GM15510 (cell line): ENCODE data around the gene LLPH.

ENCODE experiments used
- POLR2A ChIP-seq: IDR thresholded peaks from 3 replicates; pipeline ENCODE4 v1.6.1; 2011; ENCODE audit warnings: borderline replicate concordance; ENCODE audit not compliant: insufficient read length; ENCODE audit errors: extremely low read depth

Gene LLPH

DNA sequence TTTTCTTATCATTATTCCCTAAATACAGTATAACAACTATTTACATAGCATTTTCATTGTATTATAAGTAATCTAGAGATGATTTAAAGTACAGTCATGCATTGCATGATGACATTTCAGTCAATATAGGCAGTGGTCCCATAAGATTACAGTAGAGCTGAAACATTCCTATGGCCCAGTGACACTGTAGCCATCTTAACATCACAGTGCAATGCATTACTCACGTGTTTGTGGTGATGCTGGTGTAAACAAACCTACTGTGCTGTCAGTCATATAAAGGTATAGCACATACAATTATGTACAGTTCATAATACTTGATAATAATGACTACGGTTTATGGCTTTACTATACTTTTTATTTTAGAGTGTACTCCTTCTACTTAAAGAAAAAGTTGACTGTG, 13.3 kb downstream of the LLPH start:
- no peak for TF ChIP-seq POLR2A

DNA sequence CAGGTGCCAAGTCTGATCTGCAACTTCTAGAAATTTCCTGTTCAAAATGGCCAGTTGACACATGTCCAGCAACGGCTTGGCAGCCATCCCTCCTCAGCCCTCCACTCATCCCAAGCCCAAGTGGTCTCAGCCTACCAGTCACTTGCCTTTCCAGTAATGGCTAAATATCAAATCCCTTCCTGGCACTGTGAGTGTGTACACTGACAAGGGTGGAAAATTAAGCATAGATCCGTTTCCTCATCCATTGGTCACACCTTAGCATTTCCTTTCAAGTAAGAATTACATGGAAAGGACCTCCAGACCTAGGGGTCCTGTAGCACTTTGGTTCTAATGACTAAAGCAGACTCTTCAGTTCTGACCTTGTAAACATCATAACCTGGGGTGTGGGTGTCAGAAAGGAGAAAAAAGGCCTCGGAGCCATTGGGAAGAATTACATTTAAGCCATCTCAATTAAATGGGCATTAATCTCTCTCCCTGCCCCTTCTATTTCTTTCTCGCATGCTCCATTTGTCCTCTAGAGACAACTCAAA, 15.4 kb downstream of the LLPH start:
- no peak for TF ChIP-seq POLR2A

DNA sequence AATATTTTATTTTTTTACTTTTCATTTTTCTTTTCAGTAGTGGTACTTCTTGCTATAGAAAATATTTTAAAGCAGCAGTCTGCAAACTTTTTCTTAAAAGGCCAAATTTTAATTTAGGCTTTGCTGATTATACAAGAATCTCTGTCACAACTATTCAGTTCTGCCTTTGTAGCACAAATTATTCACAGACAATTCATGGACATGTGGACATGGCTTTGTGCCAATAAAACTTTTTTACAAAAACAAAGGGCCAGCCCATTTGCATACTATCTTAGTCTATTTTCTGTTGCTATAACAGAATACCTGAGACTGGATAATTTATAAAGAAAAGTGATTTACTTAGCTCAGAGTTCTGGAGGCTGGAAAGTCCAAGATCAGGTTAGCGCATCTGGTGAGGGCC, 17.1 kb downstream of the LLPH start:
- no peak for TF ChIP-seq POLR2A

DNA sequence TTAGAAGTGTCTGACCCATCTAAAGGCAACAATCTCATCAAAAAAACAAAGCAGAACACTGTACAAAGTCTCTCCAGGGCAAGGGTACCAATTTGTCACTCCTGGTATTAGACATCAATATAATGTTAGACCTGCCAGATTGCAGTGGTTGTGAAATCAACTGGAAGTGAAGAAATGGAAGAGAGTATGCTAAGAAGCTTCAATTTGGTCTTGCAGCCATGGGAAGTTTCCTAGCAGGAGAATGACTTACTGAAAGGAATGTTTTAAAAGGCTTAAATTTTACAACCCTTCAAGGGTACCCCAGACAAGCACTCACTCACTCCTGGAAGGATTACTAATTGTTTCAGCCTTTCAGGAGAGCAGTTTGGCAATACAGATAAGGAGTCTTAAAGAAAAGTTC, 18.9 kb downstream of the LLPH start:
- no peak for TF ChIP-seq POLR2A

DNA sequence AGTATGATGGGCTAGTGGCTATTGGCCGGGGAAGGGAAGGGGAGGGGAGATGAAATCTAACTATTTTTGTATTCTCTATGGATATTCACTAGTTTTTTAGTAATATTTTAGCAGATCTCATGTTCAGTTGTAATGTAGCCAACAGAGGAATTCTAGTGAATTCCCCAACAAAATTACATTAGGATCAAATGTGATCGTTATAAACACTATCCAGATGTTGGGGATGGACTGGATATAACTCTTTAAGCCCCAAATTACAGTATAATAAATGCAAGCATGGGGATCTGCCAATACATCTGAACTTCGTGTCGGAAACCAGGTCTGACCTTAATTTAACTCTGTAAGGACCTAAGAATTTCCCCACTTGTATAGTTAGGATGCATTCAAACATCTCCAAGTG, 21.5 kb downstream of the LLPH start:
- TF ChIP-seq POLR2A: no peak

DNA sequence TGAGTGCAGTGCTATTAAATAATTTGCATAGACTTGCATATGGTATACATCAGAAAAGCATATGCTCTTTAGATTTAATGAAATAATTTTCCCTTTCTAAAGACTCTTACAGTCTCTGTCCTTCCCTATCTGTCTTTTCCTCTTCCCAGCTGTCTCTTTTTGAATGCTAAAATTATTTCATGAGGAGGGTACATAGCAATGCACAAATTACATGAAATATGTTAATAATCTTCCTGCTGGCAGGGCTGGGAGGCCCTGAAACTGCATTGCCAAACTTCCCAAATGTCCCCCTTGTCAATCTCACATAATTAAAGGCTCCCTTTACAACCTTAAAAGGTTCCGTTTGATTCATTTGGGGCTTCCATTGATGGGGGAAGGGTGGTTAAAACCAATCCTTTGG, 22.2 kb downstream of the LLPH start:
- TF ChIP-seq POLR2A: no peak

DNA sequence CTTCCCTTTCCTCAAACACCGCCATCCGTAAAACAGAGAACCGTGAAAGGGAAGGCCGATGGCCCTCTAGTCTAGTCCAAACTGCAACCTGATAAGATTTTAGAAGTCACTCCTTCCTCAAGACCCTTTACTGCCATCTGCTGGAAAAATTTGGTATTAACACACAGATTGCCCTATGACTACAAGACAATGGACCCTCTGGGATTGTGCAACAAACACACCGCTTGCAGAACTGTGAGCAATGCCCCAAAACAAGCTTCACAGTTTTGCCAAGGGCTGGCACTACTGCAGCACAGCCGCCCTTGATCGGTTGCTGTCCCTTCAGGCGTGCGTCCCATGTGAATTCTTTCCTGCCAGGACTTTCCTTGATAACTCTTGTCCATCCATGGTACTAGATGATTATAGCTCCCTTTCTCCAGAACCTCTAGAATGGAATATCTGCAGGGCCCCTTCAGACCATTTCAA, 23.1 kb downstream of the LLPH start:
- no peak for TF ChIP-seq POLR2A

DNA sequence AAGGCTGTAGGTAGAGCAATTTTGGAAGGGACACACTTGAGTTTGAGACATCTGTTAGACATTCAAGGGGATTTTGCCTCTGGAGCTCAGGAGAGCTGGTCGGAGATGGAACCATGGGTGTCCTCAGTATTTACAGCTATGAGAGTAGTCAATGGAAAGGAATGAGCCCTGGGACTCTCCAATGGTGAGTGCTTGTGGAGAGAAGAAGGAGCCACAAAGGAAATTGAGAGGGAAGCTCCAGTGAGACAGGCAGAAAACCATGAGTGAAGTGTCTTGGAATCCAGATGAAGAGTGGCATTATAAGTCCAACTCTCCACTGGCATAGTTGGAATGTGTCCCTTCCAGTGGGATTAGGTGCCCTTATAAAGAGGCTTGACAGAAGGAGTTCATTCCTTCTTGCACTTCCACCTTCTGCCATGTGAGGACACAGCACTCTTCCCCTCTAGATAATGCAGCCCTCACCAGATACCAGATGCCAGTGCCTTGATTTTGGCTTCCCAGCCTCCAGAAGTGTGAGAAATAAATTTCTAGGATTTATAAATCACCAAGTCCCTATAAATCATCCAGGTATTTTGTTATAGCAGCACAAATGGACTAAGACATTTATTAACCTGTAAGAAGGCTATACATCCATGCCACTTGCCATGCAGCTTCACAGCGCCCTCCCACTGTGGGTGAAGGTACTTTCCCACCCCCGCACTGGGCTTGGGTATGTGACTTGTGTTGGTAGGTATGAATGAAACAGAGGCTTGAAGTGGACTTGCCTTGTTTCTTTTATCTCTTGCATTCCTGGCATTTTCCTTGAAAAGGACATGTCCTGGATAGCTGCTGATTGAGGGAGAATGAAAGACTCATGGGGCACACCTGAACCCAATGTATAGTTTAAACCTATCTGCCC, 27.3 kb downstream of the LLPH start:
- TF ChIP-seq POLR2A: no peak

DNA sequence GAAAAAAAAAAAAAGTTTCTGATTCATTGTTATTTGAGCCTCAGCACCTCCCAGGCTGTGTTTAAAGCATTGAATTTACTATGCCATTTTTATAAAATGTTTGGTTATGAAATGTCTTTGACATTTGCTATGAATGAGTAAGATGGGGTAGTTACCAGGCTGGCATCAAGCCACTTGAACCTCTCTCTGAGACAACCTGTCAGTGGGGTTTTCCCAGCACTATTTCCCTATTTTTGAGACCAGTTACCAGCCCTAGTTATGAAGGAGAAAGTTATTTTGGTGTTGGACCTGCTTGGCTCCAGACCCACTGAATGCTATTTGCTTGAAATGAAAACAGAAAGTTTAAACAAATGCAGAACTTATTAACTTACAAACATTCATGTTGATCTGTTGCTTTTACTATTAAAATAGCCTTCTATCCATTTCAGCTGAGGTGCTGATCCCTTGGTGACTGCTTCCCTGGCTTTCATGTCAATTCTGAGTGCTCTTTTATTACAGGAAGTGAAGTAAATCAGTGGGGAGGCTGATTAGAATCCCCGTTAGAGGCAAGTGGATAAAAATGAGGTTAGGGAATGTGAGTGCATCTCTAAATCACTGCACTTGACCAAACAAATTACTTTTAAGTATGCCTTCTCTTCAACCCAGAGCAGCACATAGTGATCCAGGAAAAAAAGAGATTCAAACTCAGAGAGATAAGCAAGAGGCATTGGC, 37.8 kb downstream of the LLPH start:
- TF ChIP-seq POLR2A: no peak

DNA sequence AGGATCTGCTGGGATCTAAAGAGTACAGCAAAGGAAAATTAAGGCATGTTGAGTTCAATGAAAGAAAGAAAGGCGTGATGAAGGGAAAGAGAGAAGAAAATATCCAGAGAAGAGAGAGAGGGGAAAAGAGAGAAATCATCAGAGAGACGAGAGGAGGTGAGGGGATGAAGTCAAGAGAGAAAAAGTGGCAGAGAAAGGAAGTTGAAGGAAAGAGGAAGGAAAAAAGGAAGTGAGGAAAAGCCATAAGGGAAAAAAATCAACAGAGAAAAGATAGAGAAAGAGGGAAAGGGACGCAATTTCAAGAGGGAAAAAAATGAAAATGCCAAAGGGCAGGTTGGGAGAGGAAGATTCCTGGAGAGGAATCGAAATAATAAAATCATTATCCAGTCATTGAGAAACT, 40.4 kb downstream of the LLPH start:
- no peak for TF ChIP-seq POLR2A

DNA sequence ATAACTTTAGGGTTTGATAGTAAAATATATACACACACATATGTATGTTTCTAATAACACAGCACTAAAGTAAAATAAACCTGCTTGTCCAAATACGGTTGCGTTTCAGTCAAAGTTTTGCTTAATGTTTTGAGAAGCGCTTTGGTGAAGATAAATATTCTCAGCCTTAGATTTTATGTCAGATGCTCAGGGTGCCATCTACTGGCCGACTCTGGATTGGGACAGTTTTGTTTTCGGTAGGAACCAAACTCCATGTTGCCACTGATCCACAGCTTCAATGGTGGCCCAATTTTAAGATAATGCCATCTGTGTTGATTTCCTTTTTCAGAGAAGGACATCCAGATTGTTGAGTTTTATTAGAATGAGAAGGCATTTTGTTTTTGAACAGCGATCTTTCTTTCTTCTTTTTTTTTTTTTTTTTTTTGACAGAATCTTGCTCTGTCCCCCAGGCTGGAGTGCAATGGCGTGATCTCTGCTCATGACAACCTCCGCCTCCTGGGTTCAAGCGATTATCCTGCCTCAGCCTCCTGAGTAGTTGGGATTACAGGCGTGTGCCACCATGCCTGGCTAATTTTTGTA, 43.1 kb downstream of the LLPH start:
- no peak for TF ChIP-seq POLR2A

DNA sequence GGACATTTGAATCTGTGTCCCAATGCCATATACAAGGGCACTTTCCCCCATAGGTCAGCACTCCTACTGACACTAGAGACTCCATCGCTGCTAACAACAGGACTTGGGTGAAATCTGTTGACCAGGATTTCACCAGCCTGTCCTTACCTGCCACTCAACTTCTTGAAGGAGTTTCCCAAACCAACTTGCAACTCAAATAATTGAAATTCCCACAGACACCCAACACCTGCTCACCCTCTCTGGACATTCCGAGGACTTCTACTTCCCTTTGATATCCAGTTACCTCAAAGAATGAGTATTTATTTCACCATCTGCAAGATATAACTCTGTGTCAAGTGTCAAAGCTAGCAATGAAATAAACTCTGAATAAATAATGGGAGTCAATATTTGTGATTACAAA, 44.6 kb downstream of the LLPH start:
- TF ChIP-seq POLR2A: no peak

DNA sequence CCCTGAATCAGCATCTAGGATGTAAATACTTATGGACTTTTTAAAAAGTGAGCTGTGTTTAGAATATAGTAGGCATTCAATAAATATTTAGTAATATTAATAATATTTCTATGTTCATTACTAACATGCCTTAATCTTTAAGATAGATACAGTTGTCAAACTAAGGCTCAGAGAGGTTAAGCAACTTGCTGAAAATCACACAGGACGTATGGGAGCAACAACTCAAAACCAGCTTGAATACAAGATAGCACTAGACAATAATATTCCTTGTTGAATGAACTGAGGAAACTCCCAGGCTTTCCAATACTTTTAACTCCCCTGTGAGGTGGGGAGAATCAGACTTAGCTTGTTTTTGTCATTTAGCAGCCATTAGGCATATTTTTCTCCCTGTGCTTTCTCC, 45.3 kb downstream of the LLPH start:
- no peak for TF ChIP-seq POLR2A

DNA sequence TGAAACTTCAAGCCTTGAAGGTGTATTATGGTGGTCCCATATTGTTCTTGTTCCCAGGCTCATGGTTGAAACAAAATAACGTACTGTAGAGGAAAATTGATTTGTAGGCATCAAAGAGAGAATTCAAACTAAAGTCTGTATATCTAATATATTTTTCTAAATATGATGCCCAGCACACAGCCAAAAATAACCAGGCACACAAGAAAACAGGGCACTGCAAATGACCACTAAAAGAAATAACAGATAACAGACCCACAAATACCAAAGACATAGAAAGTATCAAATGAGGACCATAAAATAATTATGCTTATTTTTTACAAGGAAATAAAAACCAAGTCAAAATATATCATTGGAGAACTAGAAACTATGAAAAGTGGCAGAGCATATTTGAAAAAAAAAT, 46.8 kb downstream of the LLPH start:
- TF ChIP-seq POLR2A: no peak

DNA sequence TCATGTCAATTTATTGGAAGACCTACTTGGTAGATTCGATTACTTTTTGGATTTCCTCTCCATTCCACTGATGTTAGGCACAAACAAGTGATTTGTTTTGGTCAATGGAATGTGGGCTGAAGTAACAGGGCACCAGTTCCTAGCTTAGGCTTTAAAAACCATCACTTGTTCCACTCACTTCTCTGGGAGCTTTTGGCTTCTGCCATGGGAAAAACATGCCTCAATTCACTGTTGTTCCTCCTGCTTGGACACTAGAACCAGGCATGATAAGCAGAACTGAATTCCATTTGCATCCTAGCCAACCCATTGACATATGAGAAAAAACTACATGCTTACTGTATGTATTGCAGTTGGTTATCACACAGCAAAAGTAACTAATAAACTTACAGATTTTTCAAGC, 47.8 kb downstream of the LLPH start:
- no peak for TF ChIP-seq POLR2A
